Immature natural killer cell (primary cell): ENCODE data around the gene POC1B. TPM values are rescaled to one million over a fixed set of nuclear protein-coding genes. Genes with fewer than 3 reads are reported as not detected.

ENCODE experiments used
- DNase-seq, 3 donors: peaks; one replicate each; pipeline ENCODE4 v3.0.0; 2022; ENCODE audit warnings: mixed read lengths in 1 of 3
- H3K27ac Mint-ChIP-seq, 6 donors: one replicate each; pipeline ENCODE4 v1.8.0; 2020; ENCODE audit warnings: mixed read lengths in 6 of 6, mild to moderate bottlenecking in 5 of 6, inconsistent platforms in 4 of 6, moderate library complexity in 3 of 6
- H3K27me3 Mint-ChIP-seq, 3 donors: one replicate each; pipeline ENCODE4 v1.8.0; 2020 to 2021; ENCODE audit warnings: low read depth in 3 of 3, mild to moderate bottlenecking in 3 of 3, mixed read lengths in 3 of 3, moderate library complexity in 3 of 3, inconsistent platforms in 1 of 3
- H3K36me3 Mint-ChIP-seq, 3 donors: one replicate each; pipeline ENCODE4 v1.8.0; 2020; ENCODE audit warnings: mixed read lengths in 3 of 3, inconsistent platforms in 2 of 3, mild to moderate bottlenecking in 2 of 3
- H3K4me1 Mint-ChIP-seq, 2 donors: one replicate each; pipeline ENCODE4 v1.8.0; 2020; ENCODE audit warnings: inconsistent platforms in 2 of 2, mild to moderate bottlenecking in 2 of 2, mixed read lengths in 2 of 2, moderate library complexity in 1 of 2
- H3K4me3 Mint-ChIP-seq, 5 donors: one replicate each; pipeline ENCODE4 v1.8.0; 2020; ENCODE audit warnings: mild to moderate bottlenecking in 5 of 5, mixed read lengths in 5 of 5, inconsistent platforms in 3 of 5, moderate library complexity in 3 of 5
- H3K9me3 Mint-ChIP-seq, 6 donors: one replicate each; pipeline ENCODE4 v1.8.0; 2020; ENCODE audit warnings: mild to moderate bottlenecking in 6 of 6, mixed read lengths in 6 of 6, inconsistent platforms in 4 of 6, moderate library complexity in 3 of 6
- polyA plus RNA-seq, 3 donors: library from polyadenylated mRNA; unstranded; fragments of 300-500 nt; fragmentation: Illumina TruSeq; gene quantifications; one replicate each; pipeline ENCODE4 v1.2.3, GENCODE V29; 2021

The POC1B gene
- polyA plus RNA-seq, 3 donors from 2014 or later: 57.0 to 85.1 (median 57.9) TPM

GRCh38 chr12:89476904-89477595 lies 48.8 kb downstream of the POC1B start:
- Mint-ChIP-seq H3K9me3 (no peaks in the 10 kb centered on the region), H3K27me3 (no peaks in the 10 kb centered on the region), H3K27ac (peak overlapping the region; percentile 62 to 91 (median 81)), H3K4me1 (peaks cover 34 to 48% of the 10 kb centered on the region in 2 donors), H3K36me3 (peaks cover 0 to 5% (median 0%) of the 10 kb centered on the region in 3 donors), H3K4me3 (peak overlapping the region; percentile 50 to 76 (median 67))
- DNase-seq: no peak

GRCh38 chr12:89476232-89476631 lies 49.6 kb downstream of the POC1B start:
- DNase-seq: no peak
- H3K9me3 Mint-ChIP-seq: no peaks in the 10 kb centered on the region
- H3K4me1 Mint-ChIP-seq: peaks cover 37 to 52% of the 10 kb centered on the region in 2 donors
- peaks cover 0 to 5% (median 0%) of the 10 kb centered on the region in 3 donors for H3K36me3 Mint-ChIP-seq
- peak overlapping the region in 5 of 6 donors; percentile 62 to 91 (median 75) for H3K27ac Mint-ChIP-seq
- peak overlapping the region in 1 of 5 donors; percentile 69 for H3K4me3 Mint-ChIP-seq
- H3K27me3 Mint-ChIP-seq: no peaks in the 10 kb centered on the region

- Mint-ChIP-seq H3K4me1 (peaks cover 44 to 61% of the 10 kb centered on the region in 2 donors), H3K4me3 (no peak overlapping the region), H3K27ac (peak overlapping the region; percentile 24 to 91 (median 64)), H3K36me3 (peaks cover 0 to 5% (median 0%) of the 10 kb centered on the region in 3 donors), H3K27me3 (peaks cover 0 to under 1% (median 0%) of the 10 kb centered on the region in 3 donors), H3K9me3 (no peaks in the 10 kb centered on the region)
- DNase-seq: no peak
Observed at GRCh38 chr12:89475203-89475990, 50.5 kb downstream of the POC1B start.

- DNase-seq: no peak
- Mint-ChIP-seq H3K36me3 (peaks cover 0 to 5% (median 0%) of the 10 kb centered on the region in 3 donors), H3K4me3 (no peak overlapping the region), H3K9me3 (no peaks in the 10 kb centered on the region), H3K27ac (peak overlapping the region; percentile 24 to 91 (median 64)), H3K4me1 (peaks cover 51 to 67% of the 10 kb centered on the region in 2 donors), H3K27me3 (peaks cover 0 to 2% (median 0%) of the 10 kb centered on the region in 3 donors)
Observed at GRCh38 chr12:89474615-89475014, 51.2 kb downstream of the POC1B start.

- Mint-ChIP-seq H3K9me3 (no peaks in the 10 kb centered on the region), H3K36me3 (peaks cover 0 to 5% (median 0%) of the 10 kb centered on the region in 3 donors), H3K27me3 (peaks cover 0 to 2% (median 0%) of the 10 kb centered on the region in 3 donors), H3K4me1 (peaks cover 61 to 78% of the 10 kb centered on the region in 2 donors), H3K27ac (no peak overlapping the region), H3K4me3 (no peak overlapping the region)
- DNase-seq: no peak
Observed at GRCh38 chr12:89472508-89472907, 53.3 kb downstream of the POC1B start.

GRCh38 chr12:89470741-89471509 lies 54.9 kb downstream of the POC1B start:
- peaks cover 0 to 5% (median 0%) of the 10 kb centered on the region in 3 donors for H3K36me3 Mint-ChIP-seq
- peak overlapping the region; percentile 50 to 91 (median 81) for H3K27ac Mint-ChIP-seq
- H3K4me1 Mint-ChIP-seq: peaks cover 63 to 80% of the 10 kb centered on the region in 2 donors
- no peaks in the 10 kb centered on the region for H3K9me3 Mint-ChIP-seq
- H3K4me3 Mint-ChIP-seq: peak overlapping the region; percentile 31 to 63 (median 54)
- H3K27me3 Mint-ChIP-seq: peaks cover 0 to 2% (median 0%) of the 10 kb centered on the region in 3 donors
- peak; percentile 41 to 58 (median 55) for DNase-seq

GRCh38 chr12:89469361-89469760 lies 56.5 kb downstream of the POC1B start:
- H3K4me3 Mint-ChIP-seq: peak overlapping the region; percentile 71 to 98 (median 81)
- peaks cover 57 to 78% of the 10 kb centered on the region in 2 donors for H3K4me1 Mint-ChIP-seq
- DNase-seq: peak; percentile 35 to 46 (median 42)
- H3K9me3 Mint-ChIP-seq: no peaks in the 10 kb centered on the region
- H3K36me3 Mint-ChIP-seq: peaks cover 0 to 5% (median 0%) of the 10 kb centered on the region in 3 donors
- H3K27ac Mint-ChIP-seq: peak overlapping the region; percentile 84 to 94 (median 88)
- H3K27me3 Mint-ChIP-seq: peaks cover 0 to 2% (median 0%) of the 10 kb centered on the region in 3 donors

GRCh38 chr12:89468648-89469326 lies 57.1 kb downstream of the POC1B start:
- Mint-ChIP-seq H3K4me1 (peaks cover 55 to 75% of the 10 kb centered on the region in 2 donors), H3K36me3 (peaks cover 0 to 5% (median 0%) of the 10 kb centered on the region in 3 donors), H3K27ac (peak overlapping the region; percentile 84 to 94 (median 88)), H3K27me3 (peaks cover 0 to 2% (median 0%) of the 10 kb centered on the region in 3 donors), H3K4me3 (peak overlapping the region; percentile 71 to 98 (median 81)), H3K9me3 (no peaks in the 10 kb centered on the region)
- peak; percentile 46 to 59 (median 55) for DNase-seq

GRCh38 chr12:89468017-89468416 lies 57.8 kb downstream of the POC1B start:
- no peak for DNase-seq
- Mint-ChIP-seq H3K4me1 (peaks cover 55 to 75% of the 10 kb centered on the region in 2 donors), H3K9me3 (no peaks in the 10 kb centered on the region), H3K27me3 (peaks cover 0 to 2% (median 0%) of the 10 kb centered on the region in 3 donors), H3K36me3 (peaks cover 0 to 12% (median 4%) of the 10 kb centered on the region in 3 donors), H3K27ac (peak overlapping the region; percentile 63 to 89 (median 79)), H3K4me3 (peak overlapping the region; percentile 66 to 98 (median 70))

- Mint-ChIP-seq H3K9me3 (no peaks in the 10 kb centered on the region), H3K27me3 (no peaks in the 10 kb centered on the region), H3K27ac (peak overlapping the region in 1 of 6 donors; percentile 32), H3K4me3 (no peak overlapping the region), H3K4me1 (peaks cover 56 to 70% of the 10 kb centered on the region in 2 donors), H3K36me3 (peaks cover 0 to 8% (median 4%) of the 10 kb centered on the region in 3 donors)
- no peak for DNase-seq
Observed at GRCh38 chr12:89464974-89465592, 60.8 kb downstream of the POC1B start.

- Mint-ChIP-seq H3K9me3 (no peaks in the 10 kb centered on the region), H3K4me1 (peaks cover 31 to 49% of the 10 kb centered on the region in 2 donors), H3K27me3 (no peaks in the 10 kb centered on the region), H3K36me3 (peaks cover 0 to 22% (median 4%) of the 10 kb centered on the region in 3 donors), H3K4me3 (peak overlapping the region; percentile 36 to 81 (median 76)), H3K27ac (peak overlapping the region; percentile 63 to 87 (median 72))
- peak; percentile 62 to 67 (median 65) for DNase-seq
Observed at GRCh38 chr12:89461649-89462612, 63.9 kb downstream of the POC1B start.
